Esophagus (tissue), 2 donors: ENCODE measurements around the gene CETN1. TPM values are rescaled to one million over a fixed set of nuclear protein-coding genes. Genes with fewer than 3 reads are reported as not detected.

Experiments
- H3K27ac ChIP-seq, 2 donors: one replicate each; pipeline ENCODE4 v1.5.1; 2013; ENCODE audit warnings: low read depth in 2 of 2, mild to moderate bottlenecking in 2 of 2, inconsistent platforms in 1 of 2, low read length in 1 of 2, moderate library complexity in 1 of 2
- H3K27me3 ChIP-seq, 2 donors: one replicate each; pipeline ENCODE4 v1.6.1; 2013; ENCODE audit warnings: low read length in 2 of 2, control low read depth in 1 of 2, mild to moderate bottlenecking in 1 of 2; ENCODE audit not compliant: insufficient read depth in 2 of 2, control insufficient read depth in 1 of 2
- H3K36me3 ChIP-seq, 2 donors: one replicate each; pipeline ENCODE4 v1.6.1; 2013; ENCODE audit warnings: low read length in 1 of 2; ENCODE audit not compliant: control insufficient read depth in 2 of 2, insufficient read depth in 2 of 2
- H3K4me1 ChIP-seq, 2 donors: one replicate each; pipeline ENCODE4 v1.6.1; 2013; ENCODE audit warnings: low read length in 1 of 2; ENCODE audit not compliant: control insufficient read depth in 2 of 2, insufficient read depth in 2 of 2
- H3K4me3 ChIP-seq, 2 donors: one replicate each; pipeline ENCODE4 v1.5.1; 2013; ENCODE audit warnings: low read length in 2 of 2, mild to moderate bottlenecking in 2 of 2, low read depth in 1 of 2, moderate library complexity in 1 of 2
- H3K9me3 ChIP-seq, 2 donors: one replicate each; pipeline ENCODE4 v1.6.1; 2013; ENCODE audit warnings: mild to moderate bottlenecking in 2 of 2, low read depth in 1 of 2, low read length in 1 of 2, moderate library complexity in 1 of 2; ENCODE audit not compliant: control insufficient read depth in 2 of 2, insufficient read depth in 1 of 2
- WGBS, 2 donors: extraction: QIAGEN DNeasy Blood & Tissue Kit; methylation state at CpG; one replicate each; pipeline ENCODE4 v1.1.7; 2013; 5-methylcytosine and 5-hydroxymethylcytosine counted together
- polyA plus RNA-seq, 2 donors: library from polyadenylated mRNA; stranded (reverse); fragments of 200-250 nt; gene quantifications; one replicate each; pipeline ENCODE4 v1.2.3, GENCODE V29; 2013
- donor health status: healthy with polysubstance abuse.
- donor health status: Bipolar disorder and iron deficiency.

The CETN1 gene
- polyA plus RNA-seq, 2 donors, result not detected

- WGBS, 2 donors, result 51 to 55% methylated on average over 5 of the region's 5 CpGs
- Histone ChIP-seq H3K27ac (no peak overlapping the region), H3K4me1 (no peaks in the 10 kb centered on the region)
Measured at GRCh38 chr18:574865-575645, 5.1 kb upstream of the CETN1 start.

GRCh38 chr18:576924-577323 is 3.3 kb upstream of the CETN1 start:
- Histone ChIP-seq H3K4me1 (no peaks in the 10 kb centered on the region), H3K27me3 (no peaks in the 10 kb centered on the region), H3K9me3 (peaks cover 0 to 4% of the 10 kb centered on the region in 2 donors), H3K27ac (no peak overlapping the region), H3K4me3 (no peak overlapping the region), H3K36me3 (no peaks in the 10 kb centered on the region)
- WGBS, 2 donors, result 93 to 95% methylated on average over 9 of the region's 9 CpGs

More at GRCh38 chr18:574865-575645, 5.1 kb upstream of the CETN1 start:
- Histone ChIP-seq H3K36me3 (no peaks in the 10 kb centered on the region), H3K27me3 (no peaks in the 10 kb centered on the region), H3K9me3 (peaks cover 0 to 1% of the 10 kb centered on the region in 2 donors), H3K4me3 (no peak overlapping the region)

- Histone ChIP-seq H3K4me3 (no peak overlapping the region), H3K4me1 (peaks cover 0 to 2% of the 10 kb centered on the region in 2 donors), H3K27ac (no peak overlapping the region), H3K27me3 (no peaks in the 10 kb centered on the region), H3K36me3 (no peaks in the 10 kb centered on the region), H3K9me3 (peaks cover 0 to 4% of the 10 kb centered on the region in 2 donors)
- WGBS, 2 donors, result 70 to 77% methylated on average over 4 of the region's 4 CpGs
Measured at GRCh38 chr18:577643-578375, 2.4 kb upstream of the CETN1 start.

- Histone ChIP-seq H3K4me3 (no peak overlapping the region), H3K27me3 (no peaks in the 10 kb centered on the region), H3K4me1 (peaks cover 0 to 2% of the 10 kb centered on the region in 2 donors), H3K27ac (no peak overlapping the region), H3K36me3 (no peaks in the 10 kb centered on the region), H3K9me3 (peaks cover 4% of the 10 kb centered on the region in 2 donors)
- 95% methylated on average over 1 of the region's 1 CpG for WGBS, 2 donors
Measured at GRCh38 chr18:579238-579637, 942 bp upstream of the CETN1 start.

GRCh38 chr18:581096-581495 is 916 bp downstream of the CETN1 start:
- Histone ChIP-seq H3K4me3 (no peak overlapping the region), H3K27ac (no peak overlapping the region), H3K36me3 (no peaks in the 10 kb centered on the region), H3K9me3 (peaks cover 4% of the 10 kb centered on the region in 2 donors), H3K4me1 (peaks cover 0 to 2% of the 10 kb centered on the region in 2 donors), H3K27me3 (no peaks in the 10 kb centered on the region)
- 91 to 94% methylated on average over 3 of the region's 3 CpGs for WGBS, 2 donors

GRCh38 chr18:582465-582864 is 2.3 kb downstream of the CETN1 start:
- H3K4me1 ChIP-seq, result peaks cover 0 to 2% of the 10 kb centered on the region in 2 donors
- H3K27ac ChIP-seq, result no peak overlapping the region
- no peaks in the 10 kb centered on the region for H3K27me3 ChIP-seq
- 28 to 31% methylated on average over 3 of the region's 3 CpGs for WGBS, 2 donors
- no peaks in the 10 kb centered on the region for H3K36me3 ChIP-seq
- H3K9me3 ChIP-seq, result peaks cover 4% of the 10 kb centered on the region in 2 donors
- no peak overlapping the region for H3K4me3 ChIP-seq

GRCh38 chr18:595068-595467 is 14.9 kb downstream of the CETN1 start:
- WGBS, 2 donors, result 79 to 84% methylated on average over 4 of the region's 4 CpGs
- Histone ChIP-seq H3K4me3 (no peak overlapping the region), H3K4me1 (peaks cover 0 to 4% of the 10 kb centered on the region in 2 donors), H3K27me3 (no peaks in the 10 kb centered on the region), H3K27ac (no peak overlapping the region), H3K9me3 (no peaks in the 10 kb centered on the region), H3K36me3 (no peaks in the 10 kb centered on the region)

- Histone ChIP-seq H3K27ac (no peak overlapping the region), H3K4me3 (no peak overlapping the region), H3K36me3 (no peaks in the 10 kb centered on the region), H3K27me3 (no peaks in the 10 kb centered on the region), H3K4me1 (peaks cover 0 to 4% of the 10 kb centered on the region in 2 donors), H3K9me3 (no peaks in the 10 kb centered on the region)
- 64 to 81% methylated on average over 1 of the region's 1 CpG for WGBS, 2 donors
Measured at GRCh38 chr18:595571-595970, 15.4 kb downstream of the CETN1 start.

- Histone ChIP-seq H3K36me3 (no peaks in the 10 kb centered on the region), H3K27me3 (no peaks in the 10 kb centered on the region), H3K27ac (no peak overlapping the region), H3K9me3 (no peaks in the 10 kb centered on the region), H3K4me1 (peaks cover 0 to 4% of the 10 kb centered on the region in 2 donors), H3K4me3 (peak overlapping the region in 1 of 2 donors; percentile 15)
- WGBS, 2 donors, result 11 to 17% methylated on average over 22 to 24 of the region's 24 CpGs
Measured at GRCh38 chr18:596288-596881, 16.2 kb downstream of the CETN1 start.
